SK-N-MC (cell line): Measurements from ENCODE around the gene FNDC5.

Experiments
- EZH2 ChIP-seq: fragments of 200-600 bp; sonication (generic); IDR thresholded peaks from one replicate; pipeline ENCODE4 v1.6.1; 2017; ENCODE audit warnings: antibody characterized with exemption
- FOXP2 ChIP-seq: optimal IDR thresholded peaks from 2 replicates; pipeline ENCODE3; 2011; ENCODE audit warnings: mild to moderate bottlenecking, moderate library complexity; ENCODE audit not compliant: insufficient read depth; ENCODE audit errors: extremely low read length, control extremely low read depth
- POLR2AphosphoS5 ChIP-seq: IDR thresholded peaks from 2 replicates; pipeline ENCODE4 v1.6.1; 2012; ENCODE audit warnings: mild to moderate bottlenecking, low read depth, low read length, borderline replicate concordance

- TF ChIP-seq POLR2AphosphoS5 (no peak), EZH2 (no peak), FOXP2 (no peak)
Observed at GRCh38 chr1:32891241-32891570, 20.5 kb upstream of the FNDC5 start.
